IMR-90 (cell line): ENCODE measurements around the gene ZMYND11. TPM values are rescaled to one million over a fixed set of nuclear protein-coding genes. Genes with fewer than 3 reads are reported as not detected.

ENCODE experiments used
- ATAC-seq: fragments of 200-7000 bp; cut with Tn5 transposase; 2 replicates; pipeline ENCODE4 v1.9.1; 2020; ENCODE audit warnings: low read depth, mild to moderate bottlenecking, moderate library complexity
- BruUV-seq: library from RNA; stranded (reverse); fragments of 400-500 nt; replicated peaks from 2 replicates; lab custom pipeline; 2021; lab: Mats Ljungman, UMichigan
- CTCF ChIA-PET: fragments of 300-600 bp; formaldehyde crosslinking; extraction: SDS; loops from one replicate; lab custom pipeline; 2021; ENCODE audit warnings: antibody characterized with exemption; lab: Yijun Ruan, JAX
- POLR2A ChIA-PET: fragments of 300-600 bp; sonication (Branson Sonifier 250); formaldehyde crosslinking; loops from one replicate; lab custom pipeline; 2022; ENCODE audit warnings: antibody characterized with exemption; ENCODE audit not compliant: unreplicated experiment; lab: Charles Lee
- DNase-seq: peaks from one replicate; pipeline ENCODE4 v3.0.0; 2013
- H2AFZ ChIP-seq: replicated peaks from 2 replicates; pipeline ENCODE3; 2013; ENCODE audit warnings: low read length, mild to moderate bottlenecking; ENCODE audit not compliant: poor library complexity
- H2AK5ac ChIP-seq: 2 replicates; pipeline ENCODE4 v1.6.1; 2013; ENCODE audit warnings: low read depth, low read length, inconsistent platforms
- H2AK9ac ChIP-seq: replicated peaks from 2 replicates; pipeline ENCODE3; 2013; ENCODE audit warnings: mild to moderate bottlenecking, low read depth, low read length, moderate library complexity; ENCODE audit not compliant: poor library complexity
- H2BK120ac ChIP-seq: 2 replicates; pipeline ENCODE4 v1.6.1; 2013; ENCODE audit warnings: low read depth, low read length, inconsistent platforms
- H2BK15ac ChIP-seq: 3 replicates; pipeline ENCODE4 v1.6.1; 2013; ENCODE audit warnings: low read depth, low read length, inconsistent platforms
- H2BK20ac ChIP-seq: 2 replicates; pipeline ENCODE4 v1.6.1; 2013; ENCODE audit warnings: low read depth, mild to moderate bottlenecking, inconsistent platforms, low read length, moderate library complexity
- H2BK5ac ChIP-seq: 2 replicates; pipeline ENCODE4 v1.6.1; 2013; ENCODE audit warnings: mild to moderate bottlenecking, low read depth, low read length, inconsistent platforms; ENCODE audit not compliant: poor library complexity, severe bottlenecking
- H3K14ac ChIP-seq: replicated peaks from 2 replicates; pipeline ENCODE4 v1.6.1; 2013; ENCODE audit warnings: low read depth, low read length, inconsistent platforms
- H3K18ac ChIP-seq: 2 replicates; pipeline ENCODE4 v1.6.1; 2013; ENCODE audit warnings: low read depth, low read length, control low read depth
- H3K23ac ChIP-seq: 2 replicates; pipeline ENCODE4 v1.6.1; 2013; ENCODE audit warnings: low read depth, low read length, inconsistent platforms
- H3K27ac ChIP-seq: 2 replicates; pipeline ENCODE4 v1.5.1; 2013; ENCODE audit warnings: mild to moderate bottlenecking, control low read depth, low read length; ENCODE audit not compliant: insufficient read depth
- H3K27me3 ChIP-seq: 2 replicates; pipeline ENCODE4 v1.6.1; 2013; ENCODE audit warnings: low read length; ENCODE audit not compliant: control insufficient read depth, insufficient read depth
- H3K36me3 ChIP-seq: 2 replicates; pipeline ENCODE4 v1.6.1; 2013; ENCODE audit warnings: low read length, mixed read lengths; ENCODE audit not compliant: control insufficient read depth, insufficient read depth
- H3K4ac ChIP-seq: 2 replicates; pipeline ENCODE4 v1.6.1; 2013; ENCODE audit warnings: low read depth, low read length, inconsistent platforms
- H3K4me1 ChIP-seq: 2 replicates; pipeline ENCODE4 v1.6.1; 2013; ENCODE audit warnings: low read length, mixed read lengths; ENCODE audit not compliant: control insufficient read depth, insufficient read depth
- H3K4me2 ChIP-seq: 2 replicates; pipeline ENCODE4 v1.6.1; 2013; ENCODE audit warnings: low read depth, mild to moderate bottlenecking, control low read depth, low read length, moderate library complexity
- H3K4me3 ChIP-seq: 2 replicates; pipeline ENCODE4 v1.5.1; 2013; ENCODE audit warnings: low read depth, mild to moderate bottlenecking, control low read depth, low read length, moderate library complexity; ENCODE audit not compliant: insufficient read depth
- H3K56ac ChIP-seq: 2 replicates; pipeline ENCODE4 v1.6.1; 2013; ENCODE audit warnings: low read length, inconsistent platforms; ENCODE audit not compliant: insufficient read depth; ENCODE audit errors: extremely low read depth
- H3K79me1 ChIP-seq, 2 experiments: 2 replicates each; pipeline ENCODE4 v1.6.1; 2013; ENCODE audit warnings: low read length in 2 of 2, inconsistent platforms in 1 of 2, low read depth in 1 of 2
- H3K9ac ChIP-seq: 2 replicates; pipeline ENCODE4 v1.6.1; 2013; ENCODE audit warnings: low read depth, low read length, control low read depth
- H3K9me1 ChIP-seq: 2 replicates; pipeline ENCODE4 v1.6.1; 2013; ENCODE audit warnings: low read length, inconsistent platforms; ENCODE audit not compliant: insufficient read depth
- H3K9me3 ChIP-seq: 2 replicates; pipeline ENCODE4 v1.6.1; 2013; ENCODE audit warnings: low read length; ENCODE audit not compliant: control insufficient read depth, insufficient read depth
- H4K20me1 ChIP-seq: 2 replicates; pipeline ENCODE4 v1.6.1; 2013; ENCODE audit warnings: low read length, inconsistent platforms; ENCODE audit not compliant: insufficient read depth
- H4K5ac ChIP-seq: 2 replicates; pipeline ENCODE4 v1.6.1; 2013; ENCODE audit warnings: mild to moderate bottlenecking, low read depth, low read length, control low read depth
- H4K8ac ChIP-seq, 2 experiments: 2 replicates each; pipeline ENCODE4 v1.6.1; 2013; ENCODE audit warnings: low read depth in 2 of 2, low read length in 2 of 2, control low read depth in 1 of 2, inconsistent platforms in 1 of 2
- H4K91ac ChIP-seq: 2 replicates; pipeline ENCODE4 v1.6.1; 2013; ENCODE audit warnings: low read depth, low read length, inconsistent platforms; ENCODE audit not compliant: insufficient read depth
- BHLHE40 ChIP-seq: fragments of 150-350 bp; IDR thresholded peaks from 2 replicates; pipeline ENCODE4 v1.6.1; 2016; ENCODE audit warnings: mild to moderate bottlenecking, low read depth, low read length
- CHD1 ChIP-seq: IDR thresholded peaks from 2 replicates; pipeline ENCODE4 v1.6.1; 2012; ENCODE audit warnings: low read depth, low read length, improper control_type of control experiment
- CTCF ChIP-seq: conservative IDR thresholded peaks from 2 replicates; pipeline ENCODE4 v1.5.1; 2012; ENCODE audit warnings: mild to moderate bottlenecking, low read depth, low read length, improper control_type of control experiment
- MAFK ChIP-seq: IDR thresholded peaks from 2 replicates; pipeline ENCODE4 v1.6.1; 2012; ENCODE audit warnings: low read depth, low read length, improper control_type of control experiment
- MAZ ChIP-seq: IDR thresholded peaks from 2 replicates; pipeline ENCODE4 v1.6.1; 2012; ENCODE audit warnings: low read depth, mild to moderate bottlenecking, low read length, improper control_type of control experiment, moderate library complexity, borderline replicate concordance
- RCOR1 ChIP-seq: IDR thresholded peaks from 2 replicates; pipeline ENCODE4 v1.6.1; 2012; ENCODE audit warnings: mild to moderate bottlenecking, low read length, improper control_type of control experiment; ENCODE audit not compliant: insufficient replicate concordance
- RFX5 ChIP-seq: IDR thresholded peaks from 2 replicates; pipeline ENCODE4 v1.8.0; 2012; ENCODE audit warnings: low read depth, mild to moderate bottlenecking, low read length, moderate library complexity
- WGBS, 2 experiments: methylation state at CpG; one replicate each; pipeline versions ENCODE4 v1.1.5 to v1.1.7; 2013; ENCODE audit warnings: missing lambda C conversion rate in 2 of 2; ENCODE audit not compliant: insufficient read length in 1 of 2; ENCODE audit errors: extremely low coverage in 2 of 2; 5-methylcytosine and 5-hydroxymethylcytosine counted together
- dilution Hi-C: fragments of 300-500 bp; cut with HindIII; formaldehyde crosslinking; loops from one replicate; pipeline ENCODE4 v1.14.3; 2018; ENCODE audit warnings: low sequenced_read_pairs; ENCODE audit not compliant: unreplicated experiment
- in situ Hi-C: fragments of 300-500 bp; cut with MboI; formaldehyde crosslinking; loops from 3 replicates; pipeline ENCODE4 v1.14.3; 2019; ENCODE audit warnings: low sequenced_read_pairs, inconsistent platforms, mixed read lengths
- intact Hi-C: fragments of 100-400 bp; cut with micrococcal nuclease; formaldehyde crosslinking; loops from 2 replicates; pipeline ENCODE4 v1.10.0; 2022
- polyA plus RNA-seq, 3 experiments: library from polyadenylated mRNA; depleted of rRNA; stranded (reverse); fragments of >200 nt; gene quantifications; 2 replicates each; pipeline ENCODE4 v1.2.3, GENCODE V29; 2012; ENCODE audit warnings: low replicate concordance in 1 of 3
- total RNA-seq: library from RNA; depleted of rRNA; stranded (reverse); fragments of >200 nt; gene quantifications from 2 replicates; pipeline ENCODE4 v1.2.3, GENCODE V29; 2012
- TF ChIP-seq, protein P1 (sequence below): fragments of 150-350 bp; IDR thresholded peaks from 2 replicates; pipeline ENCODE4 v1.6.1; 2016; ENCODE audit warnings: low read depth, mild to moderate bottlenecking, low read length, moderate library complexity, borderline replicate concordance

ZMYND11 gene
- total and polyA plus RNA-seq, 2 of the 4 experiments (the other 2 are of a cell fraction): 39.5 to 72.2 TPM

- CTCF ChIA-PET: interaction anchor here (1.6 kb wide), 1 partner anchor 14 kb away, joined by 7 read pairs; no protein-coding TSS in a partner anchor
- TF ChIP-seq CTCF (no peak), BHLHE40 (no peak), RFX5 (no peak), CHD1 (no peak), MAZ (no peak), MAFK (no peak), RCOR1 (no peak)
- TF ChIP-seq, protein P1, sequence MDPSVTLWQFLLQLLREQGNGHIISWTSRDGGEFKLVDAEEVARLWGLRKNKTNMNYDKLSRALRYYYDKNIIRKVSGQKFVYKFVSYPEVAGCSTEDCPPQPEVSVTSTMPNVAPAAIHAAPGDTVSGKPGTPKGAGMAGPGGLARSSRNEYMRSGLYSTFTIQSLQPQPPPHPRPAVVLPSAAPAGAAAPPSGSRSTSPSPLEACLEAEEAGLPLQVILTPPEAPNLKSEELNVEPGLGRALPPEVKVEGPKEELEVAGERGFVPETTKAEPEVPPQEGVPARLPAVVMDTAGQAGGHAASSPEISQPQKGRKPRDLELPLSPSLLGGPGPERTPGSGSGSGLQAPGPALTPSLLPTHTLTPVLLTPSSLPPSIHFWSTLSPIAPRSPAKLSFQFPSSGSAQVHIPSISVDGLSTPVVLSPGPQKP: no peak
- POLR2A ChIA-PET: no interaction called here
- no CpG with 5 or more reads among the region's 1 CpG for WGBS, 2 experiments
- Histone ChIP-seq H3K18ac (no peak overlapping the region), H2BK15ac (no peak overlapping the region), H2BK20ac (no peak overlapping the region), H3K4me3 (no peak overlapping the region), H3K4ac (no peak overlapping the region), H3K27ac (no peak overlapping the region), H4K20me1 (no peaks in the 10 kb centered on the region), H2AK5ac (no peak overlapping the region), H3K9me1 (no peaks in the 10 kb centered on the region), H2AK9ac (no peak overlapping the region), H4K91ac (no peak overlapping the region), H4K5ac (no peak overlapping the region), H2BK120ac (no peak overlapping the region), H3K79me1 (no peaks in the 10 kb centered on the region), H3K4me2 (no peak overlapping the region), H3K56ac (no peak overlapping the region), H3K4me1 (no peaks in the 10 kb centered on the region), H3K27me3 (peaks cover 3% of the 10 kb centered on the region; the same call in 1 of the 2 replicates), H3K23ac (no peak overlapping the region), H3K9ac (no peak overlapping the region), H2BK5ac (no peak overlapping the region), H3K9me3 (no peaks in the 10 kb centered on the region), H4K8ac (no peak overlapping the region), H2AFZ (no peak overlapping the region), H3K36me3 (no peaks in the 10 kb centered on the region), H3K14ac (no peak overlapping the region)
- dilution Hi-C loops: no loop called here
- no peak for ATAC-seq
- no TSS peak for BruUV-seq
- in situ Hi-C loops: no loop called here
- intact Hi-C loops: no loop called here
- no peak for DNase-seq
These were observed 45.1 kb upstream of the ZMYND11 start for GRCh38 chr10:90161-90560.
